Stimulated activated memory B cell treated with anti-CD40 and anti-IgM and Interleukin-4, amounts not matched to agents 10 μg/mL and 1 μg/mL and 100 μg/mL, for 72 hours (primary cell): ENCODE results near the gene UBXN6.

ENCODE experiments used
- ATAC-seq: fragments of 150-1000 bp; cut with Tn5 transposase; 2 replicates; pipeline ENCODE4 v1.10.0; 2021
- H3K27ac Mint-ChIP-seq: one replicate; pipeline ENCODE4 v1.8.0; 2022; ENCODE audit warnings: mild to moderate bottlenecking, mixed read lengths
- H3K27me3 Mint-ChIP-seq: one replicate; pipeline ENCODE4 v1.8.0; 2022; ENCODE audit warnings: mixed read lengths
- H3K36me3 Mint-ChIP-seq: one replicate; pipeline ENCODE4 v1.8.0; 2022; ENCODE audit warnings: mixed read lengths
- H3K4me1 Mint-ChIP-seq: one replicate; pipeline ENCODE4 v1.8.0; 2022; ENCODE audit warnings: mixed read lengths
- H3K4me3 Mint-ChIP-seq: one replicate; pipeline ENCODE4 v1.8.0; 2022; ENCODE audit warnings: mild to moderate bottlenecking, moderate library complexity, mixed read lengths
- H3K9me3 Mint-ChIP-seq: one replicate; pipeline ENCODE4 v1.8.0; 2022; ENCODE audit warnings: mixed read lengths

Gene UBXN6

DNA sequence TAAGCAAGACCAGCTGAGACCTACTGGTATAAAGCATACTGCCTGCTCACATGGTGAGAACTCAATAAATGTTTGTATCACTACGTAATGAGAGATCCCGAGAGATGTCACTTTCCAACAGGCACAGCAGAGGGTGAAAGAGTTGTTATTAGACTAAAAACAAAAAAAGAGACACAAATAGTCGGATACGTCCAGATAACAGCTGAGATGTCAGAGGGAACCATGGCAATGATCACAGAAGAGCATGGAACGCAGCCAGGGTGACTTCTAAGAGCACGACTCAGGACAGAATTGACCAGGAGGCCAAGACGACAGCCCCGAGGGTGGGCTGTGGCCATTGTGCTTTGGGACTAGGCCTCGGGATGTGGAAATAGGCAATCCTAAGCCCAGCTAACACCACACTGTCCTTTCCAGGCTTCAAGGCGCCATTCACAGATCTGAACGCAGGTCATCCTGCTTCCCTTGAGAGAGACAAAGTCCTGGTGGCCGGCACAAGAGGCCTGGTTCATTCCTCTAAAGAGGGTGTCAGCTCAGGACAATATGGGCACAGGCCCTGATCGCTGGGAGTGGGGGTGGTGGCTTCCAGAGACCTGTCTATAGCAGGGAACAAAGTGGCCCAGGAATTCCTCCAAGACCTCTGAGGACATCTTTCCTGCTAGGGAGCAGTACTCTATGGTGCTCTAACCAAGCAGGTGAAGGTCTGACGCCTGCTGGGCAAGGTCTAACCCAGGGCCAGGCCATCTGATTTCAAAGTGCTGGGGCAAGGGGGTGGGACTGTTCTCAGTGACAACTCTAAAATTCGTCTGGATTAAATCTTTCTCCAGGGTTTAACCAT lies 60.4 kb downstream of the UBXN6 start:
- Mint-ChIP-seq H3K27ac (peak overlapping the region; percentile 41), H3K9me3 (no peaks in the 10 kb centered on the region), H3K4me3 (no peak overlapping the region), H3K4me1 (peaks cover 74% of the 10 kb centered on the region), H3K27me3 (no peaks in the 10 kb centered on the region), H3K36me3 (peaks cover 22% of the 10 kb centered on the region)
- no peak for ATAC-seq
